Loucy (cell line): ENCODE results near the gene PLVAP.

Source experiments
- EZH2phosphoT487 ChIP-seq: fragments of 200-600 bp; IDR thresholded peaks from 2 replicates; pipeline ENCODE4 v1.6.1; 2018; ENCODE audit warnings: antibody characterized with exemption, mild to moderate bottlenecking, moderate library complexity, borderline replicate concordance
- TF ChIP-seq, protein P1 (sequence below): fragments of 200-600 bp; sonication (generic); conservative IDR thresholded peaks from 2 replicates; pipeline ENCODE4 v1.5.1; 2014; ENCODE audit warnings: mild to moderate bottlenecking, antibody characterized with exemption, low read length

DNA sequence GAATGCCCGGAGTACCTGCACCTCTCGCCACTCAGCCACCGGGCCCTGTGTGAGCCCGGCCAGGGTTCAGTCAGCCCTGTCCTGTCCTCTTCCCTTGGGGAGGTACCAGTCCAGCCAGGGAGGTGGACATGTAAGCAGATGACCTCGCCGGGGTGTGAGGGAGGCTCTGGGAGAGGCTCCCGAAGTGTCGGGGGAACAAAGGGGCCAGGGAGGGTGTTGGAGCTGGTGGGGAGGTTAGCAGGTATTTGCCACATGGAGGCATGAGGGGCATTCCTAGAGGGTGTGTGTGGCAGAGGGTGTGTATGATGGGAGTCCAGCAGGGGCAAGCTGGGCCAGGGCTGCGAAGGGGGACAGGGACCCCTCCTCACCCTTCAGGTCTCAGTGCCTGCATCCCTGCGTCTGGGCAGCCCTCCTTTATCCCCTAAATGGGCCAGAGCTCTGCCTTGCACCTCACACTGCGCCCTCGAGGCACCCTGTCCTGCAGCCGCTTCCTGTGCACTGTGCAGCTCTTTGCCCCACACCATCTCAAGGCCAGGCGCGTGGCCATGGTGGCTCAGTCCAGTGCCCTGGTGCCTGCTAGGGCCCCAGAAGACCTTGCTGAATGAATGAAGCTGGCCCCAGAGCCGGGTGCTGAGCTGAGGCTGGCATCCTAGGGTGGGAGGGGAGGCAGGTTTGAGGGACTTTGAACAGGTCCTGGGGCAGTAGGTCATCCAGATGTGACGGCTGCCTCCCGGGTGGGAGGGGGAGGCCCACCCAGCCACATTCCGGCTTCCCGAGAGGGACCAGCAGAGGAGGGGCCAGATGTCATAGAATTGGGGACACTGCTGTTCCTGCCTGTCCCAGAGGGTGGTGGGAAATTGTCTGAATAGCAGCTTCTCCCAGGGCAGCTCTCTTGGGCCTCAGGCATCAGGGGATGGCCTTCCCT lies 64.7 kb downstream of the PLVAP start:
- TF ChIP-seq, protein P1, sequence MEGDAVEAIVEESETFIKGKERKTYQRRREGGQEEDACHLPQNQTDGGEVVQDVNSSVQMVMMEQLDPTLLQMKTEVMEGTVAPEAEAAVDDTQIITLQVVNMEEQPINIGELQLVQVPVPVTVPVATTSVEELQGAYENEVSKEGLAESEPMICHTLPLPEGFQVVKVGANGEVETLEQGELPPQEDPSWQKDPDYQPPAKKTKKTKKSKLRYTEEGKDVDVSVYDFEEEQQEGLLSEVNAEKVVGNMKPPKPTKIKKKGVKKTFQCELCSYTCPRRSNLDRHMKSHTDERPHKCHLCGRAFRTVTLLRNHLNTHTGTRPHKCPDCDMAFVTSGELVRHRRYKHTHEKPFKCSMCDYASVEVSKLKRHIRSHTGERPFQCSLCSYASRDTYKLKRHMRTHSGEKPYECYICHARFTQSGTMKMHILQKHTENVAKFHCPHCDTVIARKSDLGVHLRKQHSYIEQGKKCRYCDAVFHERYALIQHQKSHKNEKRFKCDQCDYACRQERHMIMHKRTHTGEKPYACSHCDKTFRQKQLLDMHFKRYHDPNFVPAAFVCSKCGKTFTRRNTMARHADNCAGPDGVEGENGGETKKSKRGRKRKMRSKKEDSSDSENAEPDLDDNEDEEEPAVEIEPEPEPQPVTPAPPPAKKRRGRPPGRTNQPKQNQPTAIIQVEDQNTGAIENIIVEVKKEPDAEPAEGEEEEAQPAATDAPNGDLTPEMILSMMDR = no peak
- no peak for TF ChIP-seq EZH2phosphoT487
